ENCODE measurements around the gene DNMT1.

DNMT1 gene

GRCh38 chr19:10111405-10111811 lies 83.3 kb downstream of the DNMT1 start, which contains the start of gene P2RY11:
Gene P2RY11, plus strand, starts transcription at chr19:10111693. Its CDS starts 29 bp downstream, at chr19:10111722.
- no peak for DNase-seq

- DNase-seq, result no peak
Observed at GRCh38 chr19:10110972-10111317, 83.8 kb downstream of the DNMT1 start.

GRCh38 chr19:10110076-10110971 lies 84.4 kb downstream of the DNMT1 start:
- DNase-seq, result no peak

- no peak for DNase-seq
Observed at GRCh38 chr19:10109528-10109927, 85.2 kb downstream of the DNMT1 start.

- DNase-seq, result no peak
Observed at GRCh38 chr19:10107817-10108367, 86.9 kb downstream of the DNMT1 start.

- DNase-seq, result no peak
Observed at GRCh38 chr19:10107254-10107653, 87.5 kb downstream of the DNMT1 start.

GRCh38 chr19:10106100-10106936 lies 88.4 kb downstream of the DNMT1 start, which contains the start of gene PPAN:
Gene PPAN, plus strand, starts transcription at chr19:10106362. Its CDS starts 33 bp downstream, at chr19:10106395.
- peak; percentile 94 for DNase-seq

GRCh38 chr19:10105509-10106099 lies 89.1 kb downstream of the DNMT1 start:
- no peak for DNase-seq

- no peak for DNase-seq
Observed at GRCh38 chr19:10104665-10105508, 89.9 kb downstream of the DNMT1 start.

- no peak for DNase-seq
Observed at GRCh38 chr19:10104130-10104513, 90.6 kb downstream of the DNMT1 start.

GRCh38 chr19:10102787-10103236 lies 91.9 kb downstream of the DNMT1 start:
- no peak for DNase-seq

- no peak for DNase-seq
Observed at GRCh38 chr19:10100163-10100785, 94.5 kb downstream of the DNMT1 start.

GRCh38 chr19:10096615-10096963 lies 98.2 kb downstream of the DNMT1 start:
- DNase-seq, result no peak

GRCh38 chr19:10095948-10096614 lies 98.7 kb downstream of the DNMT1 start:
- DNase-seq, result peak; percentile 88

GRCh38 chr19:10095622-10095947 lies 99.2 kb downstream of the DNMT1 start:
- no peak for DNase-seq

GRCh38 chr19:10093295-10094186 lies 101.2 kb downstream of the DNMT1 start:
- no peak for DNase-seq

- DNase-seq, result no peak
Observed at GRCh38 chr19:10092648-10093294, 102.0 kb downstream of the DNMT1 start.

GRCh38 chr19:10091895-10092641 lies 102.7 kb downstream of the DNMT1 start:
- no peak for DNase-seq

GRCh38 chr19:10091370-10091687 lies 103.4 kb downstream of the DNMT1 start:
- no peak for DNase-seq
